Keratinocyte (primary cell): ENCODE measurements around the gene PRRT2. TPM values are rescaled to one million over a fixed set of nuclear protein-coding genes. Genes with fewer than 3 reads are reported as not detected.
A peak's percentile ranks its signal among the peaks of the same experiment; 100 is the strongest.

ENCODE experiments used
- DNase-seq: peaks from one replicate; pipeline ENCODE4 v3.0.0-alpha.2; 2011; ENCODE audit warnings: low read depth, missing footprints, low spot score
- FAIRE-seq: peaks from 2 replicates; lab custom pipeline; 2011; peaks lifted over from hg19 to GRCh38; lab: Jason Lieb, UNC
- H2AFZ ChIP-seq: 2 replicates; pipeline ENCODE4 v1.6.0; 2012; ENCODE audit warnings: low read length, control low read depth, inconsistent platforms; ENCODE audit not compliant: control insufficient read depth
- H3K27ac ChIP-seq: 2 replicates; pipeline ENCODE4 v1.5.1; 2011; ENCODE audit warnings: low read length; ENCODE audit not compliant: control insufficient read depth, insufficient read depth
- H3K27me3 ChIP-seq: 3 replicates; pipeline ENCODE4 v1.6.0; 2011; ENCODE audit warnings: low read length; ENCODE audit not compliant: control insufficient read depth, insufficient read depth; ENCODE audit errors: extremely low read depth
- H3K36me3 ChIP-seq, 2 experiments: 2 replicates in 1 of 2; 3 replicates in 1 of 2; pipeline ENCODE4 v1.5.1; 2011; ENCODE audit warnings: low read length in 2 of 2, mild to moderate bottlenecking in 1 of 2; ENCODE audit not compliant: control insufficient read depth in 2 of 2, insufficient read depth in 2 of 2; ENCODE audit errors: extremely low read depth in 1 of 2
- H3K4me1 ChIP-seq: 3 replicates; pipeline ENCODE4 v1.5.1; 2011; ENCODE audit warnings: low read length; ENCODE audit not compliant: control insufficient read depth, insufficient read depth; ENCODE audit errors: extremely low read depth
- H3K4me2 ChIP-seq: 3 replicates; pipeline ENCODE4 v1.6.0; 2011; ENCODE audit warnings: low read depth, low read length; ENCODE audit not compliant: control insufficient read depth, insufficient read depth; ENCODE audit errors: extremely low read depth
- H3K4me3 ChIP-seq, 3 experiments: fragments of 200-600 bp in 1 of 3; sonication (generic) in 1 of 3; 2 replicates in 2 of 3; 3 replicates in 1 of 3; pipeline ENCODE4 v1.5.1; 2011 to 2016; ENCODE audit warnings: low read length in 3 of 3, mild to moderate bottlenecking in 3 of 3, control low read depth in 2 of 3, inconsistent platforms in 1 of 3, low read depth in 1 of 3, mixed read lengths in 1 of 3, mixed run types in 1 of 3, moderate library complexity in 1 of 3; ENCODE audit not compliant: control insufficient read depth in 2 of 3, insufficient read depth in 2 of 3; ENCODE audit errors: extremely low read depth in 1 of 3
- H3K79me2 ChIP-seq: 2 replicates; pipeline ENCODE4 v1.6.0; 2012; ENCODE audit warnings: low read length; ENCODE audit not compliant: control insufficient read depth, insufficient read depth
- H3K9ac ChIP-seq: 3 replicates; pipeline ENCODE4 v1.6.0; 2011; ENCODE audit warnings: low read length; ENCODE audit not compliant: control insufficient read depth, insufficient read depth; ENCODE audit errors: extremely low read depth
- H3K9me1 ChIP-seq: 3 replicates; pipeline ENCODE4 v1.6.0; 2011; ENCODE audit warnings: low read length; ENCODE audit not compliant: control insufficient read depth, insufficient read depth; ENCODE audit errors: extremely low read depth
- H3K9me3 ChIP-seq: 2 replicates; pipeline ENCODE4 v1.5.1; 2012; ENCODE audit warnings: low read depth, low read length; ENCODE audit not compliant: control insufficient read depth
- H4K20me1 ChIP-seq: 3 replicates; pipeline ENCODE4 v1.6.0; 2011; ENCODE audit warnings: low read length; ENCODE audit not compliant: control insufficient read depth, insufficient read depth; ENCODE audit errors: extremely low read depth
- CTCF ChIP-seq, 3 experiments: IDR thresholded peaks in 1 of 3; conservative IDR thresholded peaks in 1 of 3; optimal IDR thresholded peaks in 1 of 3; 2 replicates in 2 of 3; 3 replicates in 1 of 3; pipeline versions ENCODE3 to v1.5.1; 2011; ENCODE audit warnings: low read length in 3 of 3, mild to moderate bottlenecking in 3 of 3, moderate library complexity in 2 of 3, control low read depth in 1 of 3, inconsistent platforms in 1 of 3; ENCODE audit not compliant: insufficient read depth in 2 of 3; ENCODE audit errors: extremely low read depth in 1 of 3
- EZH2 ChIP-seq: IDR thresholded peaks from one replicate; pipeline ENCODE4 v1.6.1; 2012; ENCODE audit warnings: inconsistent platforms, mild to moderate bottlenecking, low read length, moderate library complexity
- dilution Hi-C: fragments of 300-500 bp; cut with MboI; formaldehyde crosslinking; loops from one replicate; pipeline ENCODE4 v1.7.0; 2020; ENCODE audit warnings: low sequenced_read_pairs; ENCODE audit not compliant: extremely low pct_ligation_motif_present
- polyA plus RNA-seq, 5 experiments: library from polyadenylated mRNA; depleted of rRNA in 3 of 5; stranded (reverse) in 3 of 5; stranded (forward) in 1 of 5; unstranded in 1 of 5; fragments of >200 nt; gene quantifications; 1 replicate in 1 of 5; 2 replicates in 3 of 5; 3 replicates in 1 of 5; pipeline versions ENCODE4 v1.2.1 to v1.2.3, GENCODE V29; 2011 to 2012; ENCODE audit warnings: missing spikeins in 2 of 5, low read depth in 1 of 5, low replicate concordance in 1 of 5

The PRRT2 gene
- polyA plus RNA-seq, 1 donor (not counting 4 experiments of a cell fraction or from before 2014, with no cell fraction given), result not detected

GRCh38 chr16:29815032-29815721 lies 3.2 kb downstream of the PRRT2 start:
- Histone ChIP-seq H3K9ac (peak overlapping the region; percentile 88), H3K36me3 (peaks cover 2 to 10% of the 10 kb centered on the region in 2 experiments), H3K4me2 (peak overlapping the region; percentile 84), H4K20me1 (no peaks in the 10 kb centered on the region), H2AFZ (peak overlapping the region; percentile 83), H3K79me2 (peaks cover 20% of the 10 kb centered on the region), H3K4me3 (peak overlapping the region; percentile 81 to 88 (median 87)), H3K27me3 (peaks cover 15% of the 10 kb centered on the region), H3K9me3 (no peaks in the 10 kb centered on the region), H3K27ac (peak overlapping the region; percentile 83), H3K4me1 (peaks cover 41% of the 10 kb centered on the region), H3K9me1 (peaks cover 2% of the 10 kb centered on the region)
- FAIRE-seq (no peak), DNase-seq (no peak)
- no peak for TF ChIP-seq CTCF (optimal IDR thresholded peaks at IDR 0.05 in 1 of 3, IDR thresholded peaks at IDR 0.05 in 1 of 3, conservative IDR thresholded peaks at IDR 0.05 in 1 of 3; ENCODE audit: extremely low read depth in 1 of 3, insufficient read depth in 2 of 3, low read length in 3 of 3)
- no peak for TF ChIP-seq EZH2
- dilution Hi-C loops, result no loop called here

GRCh38 chr16:29815793-29816693 lies 4.0 kb downstream of the PRRT2 start, which contains the start of gene PAGR1:
TSS of gene PAGR1 (plus strand) at chr16:29816152. CDS start at chr16:29816526, 374 bp downstream.
- H3K4me2 ChIP-seq, result peak within 1 kb of the TSS; percentile 84
- peak within 1 kb of the TSS; percentile 81 to 88 (median 87) for H3K4me3 ChIP-seq
- H3K27ac ChIP-seq, result peak within 1 kb of the TSS; percentile 83
- peak within 1 kb of the TSS; percentile 88 for H3K9ac ChIP-seq
- no peak for FAIRE-seq
- H4K20me1 ChIP-seq, result no peaks in the 10 kb centered on the region
- peaks cover 27% of the 10 kb centered on the region for H3K79me2 ChIP-seq
- dilution Hi-C loops, result no loop called here
- peak within 1 kb of the TSS; percentile 90 for H2AFZ ChIP-seq
- H3K9me3 ChIP-seq, result no peaks in the 10 kb centered on the region
- peak; percentile 96 for DNase-seq
- H3K36me3 ChIP-seq, result peaks cover 0 to 10% of the 10 kb centered on the region in 2 experiments
- no peaks in the 10 kb centered on the region for H3K9me1 ChIP-seq
- H3K27me3 ChIP-seq, result peaks cover 15% of the 10 kb centered on the region
- peaks cover 37% of the 10 kb centered on the region for H3K4me1 ChIP-seq
- TF ChIP-seq CTCF (optimal IDR thresholded peaks at IDR 0.05 in 1 of 3, IDR thresholded peaks at IDR 0.05 in 1 of 3, conservative IDR thresholded peaks at IDR 0.05 in 1 of 3; ENCODE audit: extremely low read depth in 1 of 3, insufficient read depth in 2 of 3, low read length in 3 of 3), result peak; percentile 74 to 98 (median 77)
- no peak for TF ChIP-seq EZH2
